Endodermal cell (in vitro differentiated cells): ENCODE results near the gene CTDP1. TPM values are rescaled to one million over a fixed set of nuclear protein-coding genes. Genes with fewer than 3 reads are reported as not detected.

Experiments
- DNase-seq: peaks from one replicate; pipeline ENCODE4 v3.0.0-alpha.2; 2017
- H3K27ac ChIP-seq: 2 replicates; pipeline ENCODE4 v1.5.1; 2013; ENCODE audit warnings: mild to moderate bottlenecking, low read depth, low read length, moderate library complexity
- H3K27me3 ChIP-seq: 2 replicates; pipeline ENCODE4 v1.6.1; 2013; ENCODE audit warnings: mild to moderate bottlenecking, low read length, moderate library complexity; ENCODE audit not compliant: insufficient read depth, control insufficient read depth, poor library complexity, severe bottlenecking
- H3K36me3 ChIP-seq: 2 replicates; pipeline ENCODE4 v1.7.0; 2013; ENCODE audit warnings: mild to moderate bottlenecking, low read length, moderate library complexity; ENCODE audit not compliant: control insufficient read depth, insufficient read depth
- H3K4me1 ChIP-seq: one replicate; pipeline ENCODE4 v1.7.0; 2013; ENCODE audit warnings: low read length; ENCODE audit not compliant: control insufficient read depth, insufficient read depth
- H3K4me3 ChIP-seq: 2 replicates; pipeline ENCODE4 v1.5.1; 2013; ENCODE audit warnings: mild to moderate bottlenecking, low read length, moderate library complexity
- H3K9ac ChIP-seq: 2 replicates; pipeline ENCODE4 v1.6.1; 2013; ENCODE audit warnings: mild to moderate bottlenecking, low read length, moderate library complexity; ENCODE audit not compliant: poor library complexity, severe bottlenecking; ENCODE audit errors: extremely low read depth
- H3K9me3 ChIP-seq: 2 replicates; pipeline ENCODE4 v1.6.1; 2013; ENCODE audit warnings: mild to moderate bottlenecking, low read length, moderate library complexity; ENCODE audit not compliant: control insufficient read depth
- H3K27ac Mint-ChIP-seq: 2 replicates; pipeline ENCODE4 v1.8.0; 2020; ENCODE audit warnings: mixed read lengths
- H3K27me3 Mint-ChIP-seq: 2 replicates; pipeline ENCODE4 v1.8.0; 2021; ENCODE audit warnings: mild to moderate bottlenecking, mixed read lengths; ENCODE audit not compliant: insufficient read depth
- H3K36me3 Mint-ChIP-seq: 2 replicates; pipeline ENCODE4 v1.8.0; 2020; ENCODE audit warnings: low read depth, mixed read lengths
- H3K4me1 Mint-ChIP-seq: 2 replicates; pipeline ENCODE4 v1.8.0; 2020; ENCODE audit warnings: mixed read lengths
- H3K4me3 Mint-ChIP-seq: 2 replicates; pipeline ENCODE4 v1.8.0; 2020; ENCODE audit warnings: mild to moderate bottlenecking, moderate library complexity, mixed read lengths
- H3K9me3 Mint-ChIP-seq: 2 replicates; pipeline ENCODE4 v1.8.0; 2020; ENCODE audit warnings: mild to moderate bottlenecking, mixed read lengths
- WGBS, 2 experiments: methylation state at CpG; one replicate each; pipeline versions ENCODE4 v1.1.5 to v1.1.7; 2013; ENCODE audit warnings: missing lambda C conversion rate in 2 of 2, mixed read lengths in 1 of 2; ENCODE audit not compliant: insufficient coverage in 1 of 2, insufficient read length in 1 of 2; 5-methylcytosine and 5-hydroxymethylcytosine counted together
- total RNA-seq, 2 donors: library from RNA; stranded (reverse); fragmentation: NEBNext Ultra II Directional in 1 of 2; extraction: Animal tissue kit (Norgen Biotek cat#: 25700) in 1 of 2; gene quantifications; 2 replicates in 1 of 2; 3 replicates in 1 of 2; pipeline ENCODE4 v1.2.1, GENCODE V29; 2021
- TF ChIP-seq, protein P1 (sequence below): fragments of 200-600 bp; sonication (generic); conservative IDR thresholded peaks from 2 replicates; pipeline ENCODE4 v1.5.0; 2021; ENCODE audit warnings: antibody characterized with exemption, mild to moderate bottlenecking

CTDP1 gene
- total RNA-seq, 2 donors from 2014 or later = 29.8 to 35.6 TPM

DNA sequence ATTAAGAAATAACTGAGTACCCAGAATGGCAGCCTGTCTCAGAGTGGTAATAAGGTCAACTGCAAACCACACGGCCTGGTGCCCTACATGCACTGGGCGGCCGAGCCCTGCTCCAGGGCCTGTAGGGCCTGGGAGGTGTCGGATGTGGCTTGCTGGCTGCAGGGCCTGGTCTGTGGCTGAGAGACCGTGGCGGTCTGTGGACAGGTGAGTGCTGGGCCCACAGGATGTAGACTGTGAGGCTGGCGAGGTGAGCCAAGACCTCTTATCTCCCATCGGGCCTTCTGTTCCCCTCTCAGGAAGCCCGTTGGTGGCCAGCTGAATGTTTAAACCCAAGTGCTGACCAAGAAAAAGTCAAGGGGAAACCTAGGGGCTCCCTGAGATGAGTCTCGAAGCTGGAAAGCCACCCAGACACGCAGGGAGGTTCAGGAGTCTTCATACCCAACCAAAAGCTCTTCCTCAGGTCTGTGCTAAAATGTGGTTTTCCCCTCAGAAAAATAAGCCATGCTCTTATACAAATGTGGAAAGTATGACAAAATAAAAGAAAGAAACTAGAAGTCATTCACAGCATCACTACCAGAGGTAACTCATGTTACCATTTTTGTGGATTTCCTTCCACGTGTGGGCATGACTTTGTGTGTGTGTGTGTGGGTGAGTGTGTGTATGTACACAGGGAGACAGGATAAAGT lies 47.7 kb upstream of the CTDP1 start:
- 92 to 93% methylated on average over 9 to 12 of the region's 12 CpGs for WGBS, 2 experiments
- Histone ChIP-seq H3K4me1 (no peaks in the 10 kb centered on the region), H3K4me3 (no peak overlapping the region), H3K27ac (no peak overlapping the region), H3K36me3 (no peaks in the 10 kb centered on the region), H3K9ac (no peak overlapping the region), H3K9me3 (no peaks in the 10 kb centered on the region), H3K27me3 (no peaks in the 10 kb centered on the region)
- H3K9me3 Mint-ChIP-seq = peaks cover 12% of the 10 kb centered on the region
- no peak overlapping the region for H3K4me3 Mint-ChIP-seq
- DNase-seq = no peak
- peaks cover 2% of the 10 kb centered on the region for H3K27me3 Mint-ChIP-seq
- H3K4me1 Mint-ChIP-seq = peaks cover 10% of the 10 kb centered on the region
- no peak overlapping the region for H3K27ac Mint-ChIP-seq
- TF ChIP-seq, protein P1, sequence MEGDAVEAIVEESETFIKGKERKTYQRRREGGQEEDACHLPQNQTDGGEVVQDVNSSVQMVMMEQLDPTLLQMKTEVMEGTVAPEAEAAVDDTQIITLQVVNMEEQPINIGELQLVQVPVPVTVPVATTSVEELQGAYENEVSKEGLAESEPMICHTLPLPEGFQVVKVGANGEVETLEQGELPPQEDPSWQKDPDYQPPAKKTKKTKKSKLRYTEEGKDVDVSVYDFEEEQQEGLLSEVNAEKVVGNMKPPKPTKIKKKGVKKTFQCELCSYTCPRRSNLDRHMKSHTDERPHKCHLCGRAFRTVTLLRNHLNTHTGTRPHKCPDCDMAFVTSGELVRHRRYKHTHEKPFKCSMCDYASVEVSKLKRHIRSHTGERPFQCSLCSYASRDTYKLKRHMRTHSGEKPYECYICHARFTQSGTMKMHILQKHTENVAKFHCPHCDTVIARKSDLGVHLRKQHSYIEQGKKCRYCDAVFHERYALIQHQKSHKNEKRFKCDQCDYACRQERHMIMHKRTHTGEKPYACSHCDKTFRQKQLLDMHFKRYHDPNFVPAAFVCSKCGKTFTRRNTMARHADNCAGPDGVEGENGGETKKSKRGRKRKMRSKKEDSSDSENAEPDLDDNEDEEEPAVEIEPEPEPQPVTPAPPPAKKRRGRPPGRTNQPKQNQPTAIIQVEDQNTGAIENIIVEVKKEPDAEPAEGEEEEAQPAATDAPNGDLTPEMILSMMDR = no peak
- no peaks in the 10 kb centered on the region for H3K36me3 Mint-ChIP-seq

DNA sequence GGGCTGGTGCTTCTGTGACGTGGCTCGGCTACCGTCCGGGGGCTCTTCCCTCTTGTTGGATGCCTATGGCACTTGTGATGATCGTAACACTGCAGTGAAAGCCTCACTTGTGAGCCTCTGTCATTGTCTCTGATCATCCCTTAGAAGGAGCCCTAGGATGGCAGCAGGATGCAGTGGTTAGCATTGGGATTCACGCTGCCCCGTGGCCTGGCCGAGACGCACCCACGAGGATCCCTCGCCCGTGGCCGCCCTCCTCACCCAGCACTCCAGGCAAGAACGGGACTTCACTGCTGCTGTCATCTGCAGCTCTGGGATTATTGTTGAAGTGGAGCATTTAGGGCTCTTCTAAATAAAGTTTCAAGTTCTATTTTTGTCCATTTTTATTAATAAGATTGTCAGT lies 46.8 kb upstream of the CTDP1 start:
- Mint-ChIP-seq H3K27ac (no peak overlapping the region), H3K4me1 (peaks cover 10% of the 10 kb centered on the region), H3K27me3 (peaks cover 7% of the 10 kb centered on the region), H3K36me3 (no peaks in the 10 kb centered on the region), H3K9me3 (peaks cover 15% of the 10 kb centered on the region), H3K4me3 (no peak overlapping the region)
- no peak for DNase-seq
- Histone ChIP-seq H3K27me3 (no peaks in the 10 kb centered on the region), H3K4me3 (no peak overlapping the region), H3K36me3 (no peaks in the 10 kb centered on the region), H3K4me1 (no peaks in the 10 kb centered on the region), H3K27ac (no peak overlapping the region), H3K9ac (no peak overlapping the region), H3K9me3 (no peaks in the 10 kb centered on the region)
- TF ChIP-seq, protein P1 = no peak
- 93 to 98% methylated on average over 7 to 14 of the region's 14 CpGs for WGBS, 2 experiments

DNA sequence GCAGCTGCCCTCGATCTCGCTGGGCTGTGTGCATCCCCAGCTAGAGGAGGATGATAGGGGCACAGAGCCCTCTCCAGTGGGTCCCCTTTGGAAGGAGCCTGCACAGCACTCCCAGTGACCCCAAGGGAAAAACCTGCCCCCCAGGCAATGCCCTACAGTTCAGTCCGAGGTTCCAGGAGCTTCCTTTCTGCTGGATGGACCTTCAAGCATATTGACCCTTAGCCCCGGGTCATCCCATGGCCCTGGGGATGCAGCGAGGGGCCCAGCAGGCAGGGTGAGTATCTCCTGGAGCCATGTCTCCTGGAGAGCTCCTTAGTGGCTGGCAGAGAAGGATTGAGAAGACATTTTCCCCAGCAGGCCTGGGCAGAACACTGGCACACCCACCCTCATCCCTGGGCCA lies 45.4 kb upstream of the CTDP1 start:
- H3K27me3 Mint-ChIP-seq = peaks cover 8% of the 10 kb centered on the region
- Histone ChIP-seq H3K4me1 (no peaks in the 10 kb centered on the region), H3K9me3 (no peaks in the 10 kb centered on the region), H3K27ac (no peak overlapping the region), H3K36me3 (no peaks in the 10 kb centered on the region), H3K9ac (no peak overlapping the region), H3K27me3 (no peaks in the 10 kb centered on the region), H3K4me3 (no peak overlapping the region)
- H3K4me3 Mint-ChIP-seq = no peak overlapping the region
- TF ChIP-seq, protein P1 = no peak
- no peak for DNase-seq
- 93 to 95% methylated on average over 5 of the region's 5 CpGs for WGBS, 2 experiments
- no peaks in the 10 kb centered on the region for H3K36me3 Mint-ChIP-seq
- H3K27ac Mint-ChIP-seq = no peak overlapping the region
- H3K4me1 Mint-ChIP-seq = peaks cover 12% of the 10 kb centered on the region
- H3K9me3 Mint-ChIP-seq = peaks cover 15% of the 10 kb centered on the region
